A549 (cell line): ENCODE measurements around the gene SPATA17. TPM values are rescaled to one million over a fixed set of nuclear protein-coding genes. Genes with fewer than 3 reads are reported as not detected.

Experiments used
- ATAC-seq, 2 experiments: fragments of 200-7000 bp in 1 of 2; fragments of >200 bp in 1 of 2; cut with Nextera tagmentation in 1 of 2; cut with Tn5 transposase in 1 of 2; 3 replicates each; pipeline versions ENCODE4 v1.8.0 to v1.9.1; 2018 to 2020; ENCODE audit warnings: mild to moderate bottlenecking in 1 of 2, moderate library complexity in 1 of 2
- CTCF ChIA-PET: fragments of 300-600 bp; sonication (Branson Sonifier 250); formaldehyde crosslinking; extraction: SDS; loops from one replicate; lab custom pipeline; 2021; ENCODE audit warnings: antibody characterized with exemption, inconsistent platforms; lab: Yijun Ruan, JAX
- POLR2A ChIA-PET: fragments of 350-600 bp; formaldehyde crosslinking; extraction: SDS; loops from one replicate; lab custom pipeline; 2021; ENCODE audit warnings: antibody characterized with exemption, inconsistent platforms; lab: Yijun Ruan, JAX
- DNase-seq, 2 experiments: peaks; one replicate each; pipeline versions ENCODE4 v3.0.0 to v3.0.0-alpha.2; 2011 to 2016; ENCODE audit warnings: low read depth in 1 of 2, low spot score in 1 of 2
- FAIRE-seq: peaks from 2 replicates; lab custom pipeline; 2011; peaks lifted over from hg19 to GRCh38; lab: Jason Lieb, UNC
- H3K27ac ChIP-seq, 2 experiments: fragments of >200 bp; sonication (Bioruptor Twin); formaldehyde crosslinking; 3 replicates each; pipeline ENCODE4 v1.5.1; 2016 to 2017
- H3K4me1 ChIP-seq: fragments of >200 bp; sonication (Bioruptor Twin); formaldehyde crosslinking; 3 replicates; pipeline ENCODE4 v1.6.1; 2016
- H3K4me2 ChIP-seq: fragments of >200 bp; sonication (Bioruptor Twin); formaldehyde crosslinking; 3 replicates; pipeline ENCODE4 v1.6.1; 2016
- H3K4me3 ChIP-seq: fragments of >200 bp; sonication (Bioruptor Twin); formaldehyde crosslinking; 3 replicates; pipeline ENCODE4 v1.5.1; 2016
- H3K9me3 ChIP-seq: fragments of >200 bp; sonication (Bioruptor Twin); formaldehyde crosslinking; 3 replicates; pipeline ENCODE4 v1.6.1; 2016
- BHLHE40 ChIP-seq: IDR thresholded peaks from 2 replicates; pipeline ENCODE4 v1.6.1; 2012; ENCODE audit warnings: low read depth, low read length, inconsistent platforms
- EP300 ChIP-seq, 2 experiments: fragments of >200 bp; sonication (Bioruptor Twin); formaldehyde crosslinking; IDR thresholded peaks; 2 replicates in 1 of 2; 3 replicates in 1 of 2; pipeline ENCODE4 v1.6.1; 2016 to 2017
- FOSB ChIP-seq: fragments of 250-450 bp; sonication (Bioruptor Pico); IDR thresholded peaks from 2 replicates; pipeline ENCODE4 v1.5.0; 2020; ENCODE audit warnings: mild to moderate bottlenecking, moderate library complexity
- HOXB13 ChIP-seq: fragments of 250-450 bp; sonication (Bioruptor Pico); IDR thresholded peaks from 2 replicates; pipeline ENCODE4 v1.5.0; 2020; ENCODE audit warnings: low read depth, mild to moderate bottlenecking, moderate library complexity
- HOXB5 ChIP-seq: fragments of 250-450 bp; sonication (Bioruptor Pico); IDR thresholded peaks from 2 replicates; pipeline ENCODE4 v1.5.0; 2020; ENCODE audit warnings: mild to moderate bottlenecking, moderate library complexity
- JUN ChIP-seq, 2 experiments: fragments of >200 bp; sonication (Bioruptor Twin); formaldehyde crosslinking; IDR thresholded peaks; 2 replicates in 1 of 2; 3 replicates in 1 of 2; pipeline ENCODE4 v1.6.1; 2016 to 2017
- JUNB ChIP-seq: fragments of >200 bp; sonication (Bioruptor Twin); formaldehyde crosslinking; IDR thresholded peaks from 2 replicates; pipeline ENCODE4 v1.6.1; 2016
- KDM1A ChIP-seq: fragments of 200-600 bp; sonication (generic); IDR thresholded peaks from 2 replicates; pipeline ENCODE4 v1.6.1; 2016; ENCODE audit warnings: low read depth, mild to moderate bottlenecking
- MAFK ChIP-seq: fragments of 450-650 bp; IDR thresholded peaks from 2 replicates; pipeline ENCODE4 v1.6.1; 2014; ENCODE audit not compliant: partially characterized antibody
- NPAS2 ChIP-seq: fragments of 250-450 bp; sonication (Bioruptor Pico); IDR thresholded peaks from 2 replicates; pipeline ENCODE4 v1.8.0; 2022; ENCODE audit warnings: mild to moderate bottlenecking, moderate library complexity, borderline replicate concordance
- PBX3 ChIP-seq: IDR thresholded peaks from 2 replicates; pipeline ENCODE4 v1.6.1; 2012
- POLR2A ChIP-seq: IDR thresholded peaks from 2 replicates; pipeline ENCODE4 v1.6.1; 2012; ENCODE audit warnings: mild to moderate bottlenecking, low read length
- POLR2AphosphoS2 ChIP-seq: conservative IDR thresholded peaks from 2 replicates; pipeline ENCODE4 v1.6.1; 2012; ENCODE audit warnings: low read length, improper control_type of control experiment, inconsistent platforms
- RARB ChIP-seq: fragments of 250-450 bp; sonication (Bioruptor Pico); IDR thresholded peaks from 2 replicates; pipeline ENCODE4 v1.8.0; 2021; ENCODE audit warnings: mild to moderate bottlenecking, moderate library complexity
- REST ChIP-seq: fragments of 200-600 bp; sonication (generic); IDR thresholded peaks from 2 replicates; pipeline ENCODE4 v1.6.1; 2016; ENCODE audit warnings: antibody characterized with exemption, mild to moderate bottlenecking, moderate library complexity
- RFX5 ChIP-seq: fragments of 450-650 bp; IDR thresholded peaks from 2 replicates; pipeline ENCODE4 v1.7.1; 2014; ENCODE audit warnings: antibody characterized with exemption, mild to moderate bottlenecking, moderate library complexity
- SMC3 ChIP-seq: fragments of >200 bp; sonication (Bioruptor Twin); formaldehyde crosslinking; IDR thresholded peaks from 3 replicates; pipeline ENCODE4 v1.6.1; 2018; ENCODE audit warnings: inconsistent platforms
- TP53 ChIP-seq: fragments of 250-450 bp; sonication (Bioruptor Pico); IDR thresholded peaks from 2 replicates; pipeline ENCODE4 v1.5.0; 2021; ENCODE audit warnings: mild to moderate bottlenecking, moderate library complexity
- USF2 ChIP-seq: fragments of 450-650 bp; IDR thresholded peaks from 2 replicates; pipeline ENCODE4 v1.6.1; 2014; ENCODE audit warnings: antibody characterized with exemption
- WGBS: methylation state at CpG from one replicate; pipeline ENCODE4 v1.1.6; 2017; ENCODE audit errors: missing lambda C conversion rate; 5-methylcytosine and 5-hydroxymethylcytosine counted together
- polyA plus RNA-seq, 4 experiments: library from polyadenylated mRNA; depleted of rRNA in 3 of 4; stranded (reverse); fragments of >200 nt; fragmentation: RNase III in 1 of 4; extraction: RNeasy Plus Mini Kit Qiagen cat#74134 plus additional on column Dnase treatment in 1 of 4; gene quantifications; 2 replicates in 3 of 4; 3 replicates in 1 of 4; pipeline ENCODE4 v1.2.3, GENCODE V29; 2011 to 2017

The SPATA17 gene
- polyA plus RNA-seq, 2 of the 4 experiments (the other 2 are of a cell fraction) = 3.3 to 5.0 TPM

GRCh38 chr1:217857061-217857460 lies 225.9 kb downstream of the SPATA17 start:
- H3K27ac ChIP-seq = no peak overlapping the region
- WGBS = 62% methylated on average over 5 of the region's 5 CpGs
- ATAC-seq (no peak), FAIRE-seq (no peak), DNase-seq (no peak)
- TF ChIP-seq EP300 (IDR thresholded peaks at IDR 0.05) (no peak), HOXB13 (no peak), SMC3 (no peak)
- CTCF ChIA-PET = interaction anchor here (1.2 kb wide), 1 partner anchor 11 kb away, joined by 3 read pairs; no protein-coding TSS in a partner anchor
- POLR2A ChIA-PET = no interaction called here
- no peak overlapping the region for H3K4me2 ChIP-seq
- no peaks in the 10 kb centered on the region for H3K4me1 ChIP-seq
- H3K4me3 ChIP-seq = no peak overlapping the region
- H3K9me3 ChIP-seq = 0 out of 3 replicates have a peak, but pooled peaks cover 4% of the 10 kb centered on the region

- WGBS = 0% methylated on average over 1 of the region's 1 CpG
- no peak for ATAC-seq
- no peak overlapping the region for H3K4me3 ChIP-seq
- ChIA-PET POLR2A (no interaction called here), CTCF (no interaction called here)
- DNase-seq = no peak
- no peak overlapping the region for H3K27ac ChIP-seq
- no peak overlapping the region for H3K4me2 ChIP-seq
- FAIRE-seq = no peak
- no peaks in the 10 kb centered on the region for H3K4me1 ChIP-seq
- 0 out of 3 replicates have a peak, but pooled peaks cover 4% of the 10 kb centered on the region for H3K9me3 ChIP-seq
- TF ChIP-seq HOXB5 (no peak), FOSB (CRISPR knock-in tag) (no peak), KDM1A (no peak), JUNB (no peak), POLR2AphosphoS2 (no peak), MAFK (no peak), RARB (CRISPR knock-in tag) (no peak), BHLHE40 (no peak), REST (no peak), POLR2A (no peak)
Measured at GRCh38 chr1:217861658-217862057, 230.5 kb downstream of the SPATA17 start.

GRCh38 chr1:217867446-217867995 lies 236.4 kb downstream of the SPATA17 start:
- 20% methylated on average over 3 of the region's 3 CpGs for WGBS
- Histone ChIP-seq H3K9me3 (no peaks in the 10 kb centered on the region), H3K4me2 (no peak overlapping the region), H3K27ac (no peak overlapping the region), H3K4me1 (no peaks in the 10 kb centered on the region), H3K4me3 (no peak overlapping the region)
- ChIA-PET CTCF (no interaction called here), POLR2A (no interaction called here)
- DNase-seq (no peak), FAIRE-seq (no peak), ATAC-seq (no peak)
- no peak for TF ChIP-seq JUNB
- no peak for TF ChIP-seq NPAS2 (CRISPR knock-in tag)
- no peak for TF ChIP-seq USF2
- TF ChIP-seq PBX3 = no peak
- TF ChIP-seq RFX5 = no peak
- no peak for TF ChIP-seq TP53 (CRISPR knock-in tag)
- no peak for TF ChIP-seq JUN (IDR thresholded peaks at IDR 0.05)
